HG03103 (cell line): ENCODE measurements around the gene ARHGAP26.

Experiments
- ATAC-seq: cut with Tn5 transposase; IDR thresholded peaks from one replicate; pipeline ENCODE4 v1.9.1; 2021; ENCODE audit warnings: low read depth; ENCODE audit not compliant: unreplicated experiment

ARHGAP26 gene

DNA sequence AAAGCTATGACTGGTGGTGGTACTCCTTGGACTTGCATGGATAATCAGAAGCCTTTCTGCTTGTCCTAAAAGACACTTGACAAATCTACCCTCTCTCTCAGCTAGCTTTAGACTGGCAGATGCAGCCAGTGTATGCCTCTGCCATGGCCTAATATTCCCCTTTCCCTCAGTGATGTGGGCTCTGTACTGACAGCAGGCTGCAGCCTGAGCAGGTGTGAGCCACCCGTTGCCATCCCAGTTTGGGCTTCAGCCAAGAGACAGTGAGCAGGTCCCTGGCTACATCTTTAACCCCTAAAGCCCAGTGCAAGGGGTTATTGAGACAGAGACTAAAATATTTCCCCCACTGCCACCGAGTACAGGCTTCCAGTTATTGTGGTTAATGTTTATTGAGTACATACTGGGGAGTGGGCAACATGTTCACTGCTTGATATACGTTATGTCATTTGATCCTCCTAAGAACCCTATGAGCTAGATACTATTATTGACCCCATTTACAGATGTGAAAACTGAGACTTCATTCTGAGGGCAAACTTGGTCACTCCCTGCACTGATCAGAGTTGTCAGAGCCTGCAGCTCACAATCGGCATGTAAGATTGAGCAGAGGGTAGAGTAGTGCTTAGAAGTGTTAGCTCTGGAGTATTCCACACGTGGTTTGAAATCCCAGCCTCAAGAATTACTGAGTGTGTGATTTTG, 254.2 kb downstream of the ARHGAP26 start:
- ATAC-seq, result no peak

DNA sequence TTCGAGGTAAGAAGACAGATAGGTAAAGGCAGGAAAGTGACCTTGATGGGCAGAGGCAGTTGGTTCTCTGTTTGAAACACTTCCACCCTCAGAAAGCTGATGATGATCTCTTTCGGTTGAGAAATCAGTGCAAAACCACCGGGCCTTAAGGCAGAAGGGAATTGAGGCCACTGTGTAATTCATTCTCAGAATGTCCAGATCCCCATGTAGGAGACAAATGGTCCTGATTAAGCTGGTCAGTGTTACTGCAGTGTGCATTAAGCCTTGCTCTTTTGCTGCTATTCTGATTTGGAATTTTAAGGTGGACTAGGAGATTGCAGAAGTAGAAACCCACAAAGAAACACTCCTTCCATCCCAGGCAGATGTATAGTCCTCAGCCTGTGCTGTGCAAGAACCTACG, 255.2 kb downstream of the ARHGAP26 start:
- ATAC-seq, result no peak

DNA sequence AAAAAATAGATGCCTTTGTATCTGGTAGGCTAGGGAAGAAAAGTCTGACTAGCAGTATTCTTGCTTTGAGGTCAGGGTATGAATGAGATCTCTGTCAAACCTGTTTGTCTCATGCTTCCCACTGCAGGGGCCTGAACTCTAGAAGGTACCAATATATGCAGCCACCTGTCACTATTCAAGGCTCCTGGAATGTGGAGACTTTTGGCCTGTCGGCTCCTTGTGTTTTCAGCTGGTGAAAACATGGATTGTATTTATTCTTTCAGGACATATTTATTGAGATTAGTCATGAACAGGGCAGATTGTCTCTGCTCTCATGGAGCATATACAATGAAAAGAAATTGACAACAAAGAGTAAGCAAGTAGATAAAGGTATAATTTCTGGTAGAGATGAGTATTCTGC, 255.8 kb downstream of the ARHGAP26 start:
- ATAC-seq, result no peak

DNA sequence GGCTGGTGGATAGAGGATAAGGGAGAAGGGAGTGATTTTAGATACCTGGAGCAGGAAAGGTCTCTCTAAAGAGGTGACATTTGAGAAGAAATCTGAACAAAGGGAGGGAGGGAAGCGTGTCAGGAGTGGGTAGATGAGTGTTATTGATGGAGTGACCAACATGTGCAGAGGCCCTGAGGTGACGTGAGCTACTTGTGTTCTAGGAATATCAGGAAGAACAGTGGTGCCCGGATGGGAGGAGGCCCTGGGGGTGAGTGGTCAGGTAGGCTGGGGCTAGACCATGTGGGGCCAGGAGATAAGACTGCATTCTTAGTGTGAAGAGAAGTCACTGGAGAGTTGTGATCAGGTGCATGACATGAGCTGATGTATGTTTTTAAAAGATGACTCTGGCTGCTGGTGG, 256.2 kb downstream of the ARHGAP26 start:
- no peak for ATAC-seq

DNA sequence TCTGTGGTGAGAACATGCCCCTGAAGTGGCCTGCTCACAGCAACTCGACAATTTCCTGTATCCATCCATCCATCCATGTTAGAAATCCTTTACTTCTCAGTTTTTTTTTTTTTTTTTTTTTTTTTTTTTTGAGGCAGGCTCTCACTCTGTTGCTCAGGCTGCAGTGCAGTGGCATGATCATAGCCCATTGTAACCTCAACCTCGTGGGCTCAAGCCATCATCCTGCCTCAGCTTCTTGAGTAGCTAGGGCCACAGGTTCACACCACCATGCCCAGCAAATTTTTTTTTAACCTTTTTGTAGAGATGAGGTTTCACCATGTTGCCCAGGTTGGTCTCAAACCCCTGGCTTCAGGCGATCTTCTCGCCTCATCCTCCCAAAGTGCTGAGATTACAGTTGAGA, 259.1 kb downstream of the ARHGAP26 start:
- ATAC-seq, result no peak

DNA sequence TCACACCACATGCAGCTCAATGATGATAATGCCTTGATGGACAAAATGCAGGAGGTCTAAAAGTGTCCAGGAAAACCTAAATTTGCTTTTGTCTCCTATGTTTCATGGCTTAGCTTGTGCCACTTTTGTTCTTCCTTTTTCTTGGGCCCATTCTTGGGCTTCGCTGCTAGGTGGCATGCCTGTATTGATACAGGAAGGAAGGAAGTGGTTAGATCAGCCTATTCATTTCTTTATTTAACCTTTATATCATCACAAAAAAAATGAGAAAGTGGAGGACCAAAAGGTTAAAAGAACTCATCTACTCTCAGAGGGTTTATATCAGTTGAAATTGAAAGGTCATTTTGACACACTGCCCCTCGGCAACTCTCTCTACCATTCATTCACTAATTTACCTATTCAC, 260.2 kb downstream of the ARHGAP26 start:
- ATAC-seq, result no peak

DNA sequence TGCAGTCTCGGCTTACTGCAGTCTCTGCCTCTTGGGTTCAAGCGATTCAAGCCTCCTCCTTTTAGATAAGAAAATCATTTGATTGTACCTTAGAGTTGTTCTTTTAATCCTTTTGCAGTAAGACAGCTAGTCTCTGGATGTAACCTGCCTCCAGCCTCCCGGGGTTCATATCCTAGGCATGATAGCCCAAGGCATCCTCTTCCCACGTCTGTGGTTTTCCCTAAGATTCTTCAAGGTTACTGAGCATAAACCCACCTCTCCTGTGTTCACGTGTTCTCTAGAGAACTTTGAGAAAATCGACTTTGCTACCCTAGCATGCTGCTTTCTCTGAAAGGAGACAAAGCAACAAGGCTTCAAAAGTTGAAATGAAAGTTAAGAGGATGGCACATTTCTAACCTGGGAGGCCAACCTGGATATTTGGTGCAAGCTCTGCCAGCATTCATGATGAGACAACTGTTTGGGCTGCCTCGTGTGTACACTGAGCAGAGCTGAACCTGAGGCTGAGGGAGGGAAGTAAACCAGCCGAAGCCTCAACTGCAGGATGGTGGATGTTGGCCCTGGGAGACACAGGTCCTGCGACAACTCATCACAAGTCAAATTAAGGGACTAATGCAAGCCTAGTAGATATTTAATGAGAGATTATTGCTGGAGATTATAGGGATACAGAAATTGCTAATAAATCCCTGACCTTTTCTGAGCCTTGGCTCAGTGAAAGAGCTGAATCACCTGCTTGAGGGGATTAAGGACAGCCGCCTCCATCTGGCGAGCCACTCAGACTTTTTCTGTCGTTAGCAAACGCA, 261.8 kb downstream of the ARHGAP26 start:
- ATAC-seq, result no peak

DNA sequence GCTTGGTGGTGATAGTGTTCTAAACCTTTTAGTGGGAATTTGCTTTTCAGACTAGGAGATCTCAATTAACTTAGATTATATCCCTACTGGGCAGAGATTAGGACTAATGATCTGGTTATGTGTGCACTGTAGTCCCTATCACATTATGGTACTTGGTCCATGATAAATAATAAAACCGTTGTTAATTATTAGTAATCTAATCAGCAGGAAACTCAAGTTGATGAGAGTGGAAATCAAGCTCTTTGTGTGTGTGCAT, 262.3 kb downstream of the ARHGAP26 start:
- ATAC-seq, result no peak

DNA sequence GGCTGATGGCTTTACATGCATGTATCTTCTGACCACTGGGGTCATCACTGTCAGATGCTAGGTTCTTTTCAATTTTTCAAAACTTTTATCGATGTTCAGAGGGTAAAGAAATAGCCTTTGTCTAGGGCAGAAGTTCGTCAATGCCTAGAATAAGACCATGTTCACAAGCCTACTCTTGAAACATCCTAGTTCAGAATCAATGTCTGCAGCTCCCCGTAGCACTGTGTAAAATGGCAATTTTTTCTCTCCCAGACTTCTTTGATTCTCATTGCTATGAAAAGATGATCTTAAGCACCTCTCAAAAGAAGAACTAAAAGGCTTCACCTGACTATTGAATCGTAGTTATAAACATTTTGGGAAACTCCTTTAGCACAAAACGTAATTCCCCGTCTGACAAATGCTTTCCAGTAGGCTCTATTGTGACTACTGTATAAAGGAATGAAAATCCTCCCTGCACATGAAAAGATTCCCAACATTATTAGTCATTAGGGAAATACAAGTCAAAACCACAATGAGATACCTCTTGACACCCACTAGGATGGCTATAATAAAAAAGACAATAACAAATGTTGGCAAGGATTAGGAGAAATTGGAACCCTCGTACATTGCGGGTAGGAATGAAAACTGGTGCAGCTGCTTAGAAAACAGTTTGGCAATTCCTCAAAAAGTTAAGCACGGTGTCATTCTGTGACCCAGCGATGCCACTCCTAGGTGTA, 263.5 kb downstream of the ARHGAP26 start:
- no peak for ATAC-seq

DNA sequence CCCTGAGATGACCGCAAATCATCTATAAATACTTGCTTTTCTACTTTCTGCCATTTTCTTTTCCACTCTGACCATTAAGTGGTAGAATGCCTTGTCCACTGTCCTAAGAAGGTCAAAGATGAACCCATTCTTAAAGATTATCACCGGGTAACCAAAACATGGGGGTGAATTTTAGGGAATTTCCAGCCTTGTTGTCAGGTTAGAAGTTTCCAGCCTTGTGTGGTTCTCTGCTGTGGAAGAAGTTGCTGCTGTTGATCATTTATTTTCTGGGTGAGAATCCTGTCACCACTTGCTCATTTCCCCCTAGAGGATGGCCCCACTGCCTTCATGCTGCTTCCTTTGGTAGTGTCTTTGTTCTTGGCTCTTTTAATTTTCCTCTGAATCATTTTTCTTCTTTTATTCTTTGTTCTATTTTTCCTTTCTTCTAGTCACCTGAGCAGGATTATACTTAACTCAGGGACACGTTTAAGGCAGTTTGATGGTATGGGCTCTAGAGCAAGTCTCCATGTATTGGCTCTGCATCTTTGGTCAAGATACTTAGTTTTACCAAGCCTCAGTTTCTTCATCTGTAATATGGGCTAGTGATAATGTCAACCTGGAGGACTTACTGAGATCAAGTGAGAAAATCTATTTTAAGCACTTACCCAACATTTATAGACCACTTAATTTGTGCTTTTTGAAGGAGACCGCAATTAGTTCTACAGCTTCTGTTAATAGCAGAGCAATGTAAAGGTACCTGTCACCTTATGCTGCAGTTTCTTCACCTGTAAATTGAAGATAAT, 266.2 kb downstream of the ARHGAP26 start:
- ATAC-seq, result no peak

DNA sequence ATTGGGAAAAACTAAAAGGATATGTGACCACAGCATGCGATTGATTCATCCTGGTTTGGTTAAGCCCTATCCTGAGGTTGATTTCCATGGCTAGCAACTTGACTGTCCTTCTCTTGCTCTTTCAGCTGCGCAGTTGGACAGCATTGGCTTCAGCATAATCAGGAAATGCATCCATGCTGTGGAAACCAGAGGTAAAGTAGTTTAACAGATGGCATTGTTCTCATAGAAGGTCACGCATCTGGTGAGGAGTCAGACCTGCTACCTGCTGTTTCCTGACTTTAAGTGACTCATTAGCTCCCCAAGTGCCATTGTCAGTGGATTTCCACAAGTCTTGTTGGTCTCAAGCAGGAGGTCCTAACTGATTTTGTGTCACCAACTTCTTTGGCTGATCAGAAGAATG, 266.9 kb downstream of the ARHGAP26 start:
- ATAC-seq, result no peak

DNA sequence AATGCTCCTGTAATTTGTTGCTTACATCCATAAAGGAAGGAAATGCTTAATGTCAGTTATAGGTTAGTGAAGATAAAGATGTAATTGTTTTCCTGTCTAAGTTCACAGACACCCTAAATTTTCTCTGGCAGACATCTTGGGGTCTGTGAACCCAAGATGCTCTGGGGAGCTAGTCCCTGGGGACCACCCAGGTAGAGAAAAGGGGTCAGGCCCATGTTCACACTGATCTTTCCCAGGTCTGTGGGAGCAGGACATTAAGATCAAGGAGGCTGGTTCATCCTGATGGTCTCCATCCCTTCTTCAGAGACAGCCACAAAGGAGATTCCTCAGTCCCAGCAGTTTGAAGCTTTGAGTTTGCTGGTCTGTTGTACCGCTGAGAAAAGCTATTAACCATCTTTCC, 267.5 kb downstream of the ARHGAP26 start:
- ATAC-seq, result no peak

DNA sequence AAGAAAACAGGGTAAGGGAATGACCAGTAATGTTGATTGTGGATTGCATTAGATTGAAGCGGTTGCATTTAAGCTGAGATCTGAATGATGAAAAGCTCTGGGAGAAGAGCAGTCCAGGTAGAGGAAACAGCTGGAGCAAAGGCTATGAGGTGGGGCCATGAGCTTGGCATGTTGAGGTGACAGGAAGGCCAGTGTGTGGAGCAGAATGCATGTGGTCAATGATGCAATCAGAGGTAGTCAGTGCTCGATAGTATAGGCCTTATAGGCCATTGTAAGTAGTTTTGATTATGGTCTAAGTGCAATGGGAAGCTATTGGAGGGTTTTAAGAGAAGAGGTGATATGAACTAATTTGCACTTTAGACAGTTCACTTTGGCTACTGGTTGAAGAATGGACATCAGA, 270.4 kb downstream of the ARHGAP26 start:
- no peak for ATAC-seq

DNA sequence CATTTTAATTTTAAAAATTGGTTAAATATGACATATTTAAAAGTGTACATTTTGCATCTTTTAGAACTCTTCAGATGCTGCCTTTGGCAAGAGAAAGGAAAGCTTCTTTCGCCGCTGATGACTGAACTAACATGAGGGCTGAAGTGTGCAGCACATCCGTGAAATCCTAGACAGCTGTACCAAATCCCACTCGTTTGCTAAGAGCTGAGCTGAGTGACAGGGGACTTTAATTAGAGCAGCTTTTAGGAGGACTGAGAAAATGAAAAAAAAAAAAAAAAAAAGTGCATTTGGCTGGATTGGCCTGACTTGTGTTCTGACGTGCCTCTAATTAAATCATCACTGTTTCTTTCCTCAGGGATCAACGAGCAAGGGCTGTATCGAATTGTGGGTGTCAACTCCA, 271.3 kb downstream of the ARHGAP26 start:
- no peak for ATAC-seq

DNA sequence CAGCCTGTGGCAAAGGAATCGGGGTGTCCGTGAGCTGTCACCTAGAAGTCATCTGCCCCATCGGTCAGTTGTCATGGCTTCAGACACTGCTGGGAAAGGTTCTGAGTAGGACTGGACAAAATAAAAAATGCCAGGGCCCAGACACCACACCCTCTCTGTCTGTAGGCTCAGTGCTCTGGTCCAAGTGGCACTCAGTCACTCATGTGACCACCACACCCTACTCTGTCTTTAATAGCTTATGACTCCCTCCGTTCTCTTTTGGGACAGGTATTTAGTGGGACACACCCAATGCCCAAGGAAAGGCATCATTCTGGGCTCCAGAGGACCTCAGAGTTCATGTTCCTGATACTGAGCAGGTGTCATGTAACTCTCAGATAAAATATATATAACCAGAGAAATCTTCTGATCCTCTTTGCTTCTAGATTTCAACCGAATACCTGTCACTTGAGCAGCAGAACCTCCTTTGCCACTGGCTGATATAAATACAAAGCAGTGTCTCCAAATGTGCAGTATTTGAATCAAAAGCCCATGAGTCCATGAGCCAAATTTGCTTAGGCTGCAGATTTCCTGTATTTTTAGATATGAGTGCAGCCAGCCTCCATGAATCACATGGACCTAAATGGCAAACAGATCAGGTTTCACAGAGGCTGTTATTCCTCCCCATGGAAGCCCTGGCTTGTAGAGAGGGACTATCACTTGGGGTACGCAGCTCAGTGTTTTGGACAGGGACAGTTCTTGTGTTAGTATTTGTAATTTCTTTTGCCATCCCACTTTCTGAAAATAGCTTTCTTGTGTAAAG, 272.0 kb downstream of the ARHGAP26 start:
- no peak for ATAC-seq

DNA sequence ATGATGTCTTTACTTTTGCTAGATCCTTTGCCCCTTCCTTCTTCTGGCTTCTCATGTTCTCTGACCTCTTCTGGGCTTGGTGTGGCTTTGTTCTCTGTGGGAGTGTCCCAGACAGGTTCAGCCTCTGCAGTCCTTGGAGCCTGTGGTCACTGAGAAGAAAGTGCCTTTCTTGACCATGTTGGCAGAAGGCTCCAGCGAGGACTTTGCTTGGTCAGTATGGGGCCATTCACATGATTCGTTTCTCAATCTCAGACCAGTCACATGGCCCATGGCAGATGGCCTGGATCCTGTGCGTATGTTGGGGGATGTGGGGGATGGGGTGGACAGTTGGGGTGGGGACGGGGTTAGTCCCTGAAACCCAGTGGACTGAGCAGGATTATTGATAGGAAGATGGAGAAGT, 274.1 kb downstream of the ARHGAP26 start:
- no peak for ATAC-seq

DNA sequence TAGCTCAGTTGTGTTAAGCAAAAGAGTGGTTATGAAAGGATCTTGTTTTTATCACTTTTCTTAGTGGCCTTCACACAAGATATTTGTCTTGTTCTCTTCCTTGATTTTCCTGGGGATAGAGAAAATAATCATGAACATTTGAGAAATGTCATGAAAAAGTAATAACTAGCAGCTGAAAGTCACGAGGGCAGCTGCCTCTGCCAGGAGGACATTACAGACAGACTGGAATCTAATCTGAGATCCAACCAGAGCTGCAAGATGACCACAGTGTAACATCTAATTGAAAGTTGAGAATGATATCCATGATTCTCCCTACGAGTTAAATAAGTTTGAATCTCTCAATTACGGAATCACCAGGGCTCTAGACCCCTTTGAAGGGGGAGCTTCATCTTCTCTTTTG, 274.9 kb downstream of the ARHGAP26 start:
- ATAC-seq, result no peak

DNA sequence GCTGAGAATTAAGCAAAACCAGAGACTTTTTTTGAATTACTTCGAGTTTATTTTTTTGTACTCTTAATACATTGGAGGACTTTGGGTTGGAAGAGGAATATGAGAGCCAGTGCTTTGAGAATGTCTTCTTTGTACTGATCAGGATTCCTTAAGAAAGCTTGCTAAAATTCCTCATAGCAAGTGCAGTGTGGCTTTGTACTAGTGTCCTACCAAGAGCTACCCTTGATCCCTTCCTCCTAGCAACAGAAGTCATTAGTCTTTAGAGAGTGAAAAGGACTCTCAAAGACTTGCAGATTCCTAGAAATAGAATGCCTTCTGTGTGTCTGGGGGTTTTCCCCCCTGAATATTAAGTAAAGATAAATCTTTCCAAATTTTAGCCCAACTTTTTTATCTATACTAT, 276.1 kb downstream of the ARHGAP26 start:
- no peak for ATAC-seq

DNA sequence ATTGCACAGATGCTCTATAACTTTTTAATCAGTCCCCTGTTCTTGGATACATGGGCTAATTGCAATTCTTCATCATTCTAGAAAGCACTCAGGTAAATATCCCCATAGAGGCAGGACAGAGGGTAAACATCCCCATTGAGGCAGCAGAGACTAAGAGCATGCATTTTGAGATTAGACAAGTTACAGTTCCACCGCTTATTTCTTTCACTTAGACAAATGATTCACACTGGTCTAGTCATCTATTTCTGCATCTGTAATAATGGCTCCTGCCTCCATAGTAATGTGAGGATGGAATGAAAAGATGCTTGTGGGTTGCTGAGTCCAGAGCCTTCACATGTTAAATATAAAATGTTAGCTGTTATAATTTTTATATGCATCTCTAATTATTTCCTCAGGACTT, 276.9 kb downstream of the ARHGAP26 start:
- ATAC-seq, result no peak

DNA sequence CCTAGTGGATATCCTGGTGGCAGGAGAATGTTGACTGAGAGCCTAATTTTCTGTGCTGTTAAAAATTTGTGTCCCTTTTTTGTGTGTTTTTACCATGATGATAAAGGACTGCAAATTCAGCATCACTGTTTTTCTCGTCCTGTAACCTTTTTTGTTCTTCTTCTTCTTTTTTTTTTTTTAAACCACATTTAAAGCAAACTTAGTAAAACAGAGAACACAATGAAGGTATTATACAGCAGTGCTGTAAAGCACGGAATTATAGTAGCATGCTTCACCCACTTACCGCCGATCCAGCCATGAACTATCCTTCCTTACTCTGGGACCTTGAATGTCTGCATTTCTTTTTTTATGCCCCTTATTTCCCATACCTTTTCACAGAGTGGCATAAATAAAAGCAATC, 280.0 kb downstream of the ARHGAP26 start:
- no peak for ATAC-seq
